Measurements from ENCODE around the gene TMEM219.

DNA sequence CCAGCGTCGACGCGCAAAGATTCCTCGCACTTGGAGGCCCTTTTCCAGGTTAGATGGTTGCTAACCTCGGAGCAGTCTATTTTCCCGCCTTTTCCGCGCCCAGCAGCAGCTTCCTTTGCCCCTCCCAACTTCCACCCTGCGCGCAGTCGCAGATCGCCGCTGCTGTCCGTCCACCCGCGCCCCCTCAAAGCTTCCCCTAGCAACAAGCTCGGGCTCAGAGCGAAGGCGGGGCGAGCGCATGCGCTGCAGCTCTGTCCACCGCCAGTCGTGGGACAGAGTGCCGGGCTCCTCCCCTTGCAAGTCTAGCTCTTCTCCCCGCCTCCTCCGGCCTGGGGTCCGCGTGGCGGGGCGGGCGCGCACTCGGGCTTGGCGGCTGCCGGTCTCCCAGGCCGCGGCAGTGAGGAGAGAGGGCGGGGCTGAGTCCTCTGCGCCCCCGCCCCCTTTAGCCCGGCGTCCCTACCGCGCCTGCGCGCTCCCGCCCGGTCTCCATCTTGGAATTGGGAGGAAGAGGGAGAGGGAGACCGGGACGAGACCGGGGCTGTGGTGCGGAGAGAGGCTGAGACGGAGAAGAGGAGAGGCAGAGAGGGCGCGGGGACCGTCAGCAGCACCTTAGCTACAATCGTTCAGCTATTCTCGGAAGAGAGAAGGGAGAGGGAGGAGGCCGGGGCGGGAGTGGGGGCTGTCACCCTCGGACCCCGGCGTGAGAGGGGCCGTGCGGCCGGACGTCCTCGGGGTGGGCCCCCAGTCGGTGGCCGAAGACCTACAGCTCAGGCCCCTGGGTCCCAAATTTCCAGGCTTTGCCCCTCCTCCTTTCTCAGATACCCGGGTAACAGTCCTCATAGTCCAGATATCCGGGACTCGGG lies 11.7 kb downstream of the TMEM219 start, which contains the start of gene TAOK2:
- TF ChIP-seq, protein P1, sequence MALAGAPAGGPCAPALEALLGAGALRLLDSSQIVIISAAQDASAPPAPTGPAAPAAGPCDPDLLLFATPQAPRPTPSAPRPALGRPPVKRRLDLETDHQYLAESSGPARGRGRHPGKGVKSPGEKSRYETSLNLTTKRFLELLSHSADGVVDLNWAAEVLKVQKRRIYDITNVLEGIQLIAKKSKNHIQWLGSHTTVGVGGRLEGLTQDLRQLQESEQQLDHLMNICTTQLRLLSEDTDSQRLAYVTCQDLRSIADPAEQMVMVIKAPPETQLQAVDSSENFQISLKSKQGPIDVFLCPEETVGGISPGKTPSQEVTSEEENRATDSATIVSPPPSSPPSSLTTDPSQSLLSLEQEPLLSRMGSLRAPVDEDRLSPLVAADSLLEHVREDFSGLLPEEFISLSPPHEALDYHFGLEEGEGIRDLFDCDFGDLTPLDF (CRISPR knock-in tag; IDR thresholded peaks at IDR 0.05), result 0 out of 2 replicates have a peak, but pooled peaks have one; percentile 52
- TF ChIP-seq NFYB (CRISPR knock-in tag; conservative IDR thresholded peaks at IDR 0.05; ENCODE audit: low read depth) (0 out of 2 replicates have a peak, but pooled peaks have one; percentile 4), GABPB1 (CRISPR knock-in tag; IDR thresholded peaks at IDR 0.05) (peak; percentile 61), RELA (CRISPR knock-in tag; IDR thresholded peaks at IDR 0.05; ENCODE audit: borderline replicate concordance) (0 out of 2 replicates have a peak, but pooled peaks have one; percentile 28), NR2C2 (CRISPR knock-in tag; IDR thresholded peaks at IDR 0.05) (0 out of 2 replicates have a peak, but pooled peaks have one; percentile 34), TP53 (CRISPR knock-in tag; IDR thresholded peaks at IDR 0.05) (peak; percentile 65; the same call in 1 of the 2 replicates), SMAD4 (CRISPR knock-in tag; IDR thresholded peaks at IDR 0.05) (no peak), ZNF219 (CRISPR knock-in tag; IDR thresholded peaks at IDR 0.05; ENCODE audit: borderline replicate concordance) (no peak), ELF4 (CRISPR knock-in tag; IDR thresholded peaks at IDR 0.05; ENCODE audit: low read depth) (0 out of 2 replicates have a peak, but pooled peaks have one; percentile 68)
- TF ChIP-seq, protein P2, sequence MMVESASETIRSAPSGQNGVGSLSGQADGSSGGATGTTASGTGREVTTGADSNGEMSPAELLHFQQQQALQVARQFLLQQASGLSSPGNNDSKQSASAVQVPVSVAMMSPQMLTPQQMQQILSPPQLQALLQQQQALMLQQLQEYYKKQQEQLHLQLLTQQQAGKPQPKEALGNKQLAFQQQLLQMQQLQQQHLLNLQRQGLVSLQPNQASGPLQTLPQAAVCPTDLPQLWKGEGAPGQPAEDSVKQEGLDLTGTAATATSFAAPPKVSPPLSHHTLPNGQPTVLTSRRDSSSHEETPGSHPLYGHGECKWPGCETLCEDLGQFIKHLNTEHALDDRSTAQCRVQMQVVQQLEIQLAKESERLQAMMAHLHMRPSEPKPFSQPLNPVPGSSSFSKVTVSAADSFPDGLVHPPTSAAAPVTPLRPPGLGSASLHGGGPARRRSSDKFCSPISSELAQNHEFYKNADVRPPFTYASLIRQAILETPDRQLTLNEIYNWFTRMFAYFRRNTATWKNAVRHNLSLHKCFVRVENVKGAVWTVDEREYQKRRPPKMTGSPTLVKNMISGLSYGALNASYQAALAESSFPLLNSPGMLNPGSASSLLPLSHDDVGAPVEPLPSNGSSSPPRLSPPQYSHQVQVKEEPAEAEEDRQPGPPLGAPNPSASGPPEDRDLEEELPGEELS (CRISPR knock-in tag; IDR thresholded peaks at IDR 0.05), result peak; percentile 81
- TF ChIP-seq, protein P3, sequence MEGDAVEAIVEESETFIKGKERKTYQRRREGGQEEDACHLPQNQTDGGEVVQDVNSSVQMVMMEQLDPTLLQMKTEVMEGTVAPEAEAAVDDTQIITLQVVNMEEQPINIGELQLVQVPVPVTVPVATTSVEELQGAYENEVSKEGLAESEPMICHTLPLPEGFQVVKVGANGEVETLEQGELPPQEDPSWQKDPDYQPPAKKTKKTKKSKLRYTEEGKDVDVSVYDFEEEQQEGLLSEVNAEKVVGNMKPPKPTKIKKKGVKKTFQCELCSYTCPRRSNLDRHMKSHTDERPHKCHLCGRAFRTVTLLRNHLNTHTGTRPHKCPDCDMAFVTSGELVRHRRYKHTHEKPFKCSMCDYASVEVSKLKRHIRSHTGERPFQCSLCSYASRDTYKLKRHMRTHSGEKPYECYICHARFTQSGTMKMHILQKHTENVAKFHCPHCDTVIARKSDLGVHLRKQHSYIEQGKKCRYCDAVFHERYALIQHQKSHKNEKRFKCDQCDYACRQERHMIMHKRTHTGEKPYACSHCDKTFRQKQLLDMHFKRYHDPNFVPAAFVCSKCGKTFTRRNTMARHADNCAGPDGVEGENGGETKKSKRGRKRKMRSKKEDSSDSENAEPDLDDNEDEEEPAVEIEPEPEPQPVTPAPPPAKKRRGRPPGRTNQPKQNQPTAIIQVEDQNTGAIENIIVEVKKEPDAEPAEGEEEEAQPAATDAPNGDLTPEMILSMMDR (IDR thresholded peaks at IDR 0.05), result no peak
- TF ChIP-seq, protein P4, sequence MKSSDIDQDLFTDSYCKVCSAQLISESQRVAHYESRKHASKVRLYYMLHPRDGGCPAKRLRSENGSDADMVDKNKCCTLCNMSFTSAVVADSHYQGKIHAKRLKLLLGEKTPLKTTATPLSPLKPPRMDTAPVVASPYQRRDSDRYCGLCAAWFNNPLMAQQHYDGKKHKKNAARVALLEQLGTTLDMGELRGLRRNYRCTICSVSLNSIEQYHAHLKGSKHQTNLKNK (CRISPR knock-in tag; IDR thresholded peaks at IDR 0.05), result 0 out of 2 replicates have a peak, but pooled peaks have one; percentile 57
- TF ChIP-seq, protein P5, sequence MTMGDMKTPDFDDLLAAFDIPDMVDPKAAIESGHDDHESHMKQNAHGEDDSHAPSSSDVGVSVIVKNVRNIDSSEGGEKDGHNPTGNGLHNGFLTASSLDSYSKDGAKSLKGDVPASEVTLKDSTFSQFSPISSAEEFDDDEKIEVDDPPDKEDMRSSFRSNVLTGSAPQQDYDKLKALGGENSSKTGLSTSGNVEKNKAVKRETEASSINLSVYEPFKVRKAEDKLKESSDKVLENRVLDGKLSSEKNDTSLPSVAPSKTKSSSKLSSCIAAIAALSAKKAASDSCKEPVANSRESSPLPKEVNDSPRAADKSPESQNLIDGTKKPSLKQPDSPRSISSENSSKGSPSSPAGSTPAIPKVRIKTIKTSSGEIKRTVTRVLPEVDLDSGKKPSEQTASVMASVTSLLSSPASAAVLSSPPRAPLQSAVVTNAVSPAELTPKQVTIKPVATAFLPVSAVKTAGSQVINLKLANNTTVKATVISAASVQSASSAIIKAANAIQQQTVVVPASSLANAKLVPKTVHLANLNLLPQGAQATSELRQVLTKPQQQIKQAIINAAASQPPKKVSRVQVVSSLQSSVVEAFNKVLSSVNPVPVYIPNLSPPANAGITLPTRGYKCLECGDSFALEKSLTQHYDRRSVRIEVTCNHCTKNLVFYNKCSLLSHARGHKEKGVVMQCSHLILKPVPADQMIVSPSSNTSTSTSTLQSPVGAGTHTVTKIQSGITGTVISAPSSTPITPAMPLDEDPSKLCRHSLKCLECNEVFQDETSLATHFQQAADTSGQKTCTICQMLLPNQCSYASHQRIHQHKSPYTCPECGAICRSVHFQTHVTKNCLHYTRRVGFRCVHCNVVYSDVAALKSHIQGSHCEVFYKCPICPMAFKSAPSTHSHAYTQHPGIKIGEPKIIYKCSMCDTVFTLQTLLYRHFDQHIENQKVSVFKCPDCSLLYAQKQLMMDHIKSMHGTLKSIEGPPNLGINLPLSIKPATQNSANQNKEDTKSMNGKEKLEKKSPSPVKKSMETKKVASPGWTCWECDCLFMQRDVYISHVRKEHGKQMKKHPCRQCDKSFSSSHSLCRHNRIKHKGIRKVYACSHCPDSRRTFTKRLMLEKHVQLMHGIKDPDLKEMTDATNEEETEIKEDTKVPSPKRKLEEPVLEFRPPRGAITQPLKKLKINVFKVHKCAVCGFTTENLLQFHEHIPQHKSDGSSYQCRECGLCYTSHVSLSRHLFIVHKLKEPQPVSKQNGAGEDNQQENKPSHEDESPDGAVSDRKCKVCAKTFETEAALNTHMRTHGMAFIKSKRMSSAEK (CRISPR knock-in tag; IDR thresholded peaks at IDR 0.05; ENCODE audit: borderline replicate concordance), result no peak
- TF ChIP-seq, protein P6, sequence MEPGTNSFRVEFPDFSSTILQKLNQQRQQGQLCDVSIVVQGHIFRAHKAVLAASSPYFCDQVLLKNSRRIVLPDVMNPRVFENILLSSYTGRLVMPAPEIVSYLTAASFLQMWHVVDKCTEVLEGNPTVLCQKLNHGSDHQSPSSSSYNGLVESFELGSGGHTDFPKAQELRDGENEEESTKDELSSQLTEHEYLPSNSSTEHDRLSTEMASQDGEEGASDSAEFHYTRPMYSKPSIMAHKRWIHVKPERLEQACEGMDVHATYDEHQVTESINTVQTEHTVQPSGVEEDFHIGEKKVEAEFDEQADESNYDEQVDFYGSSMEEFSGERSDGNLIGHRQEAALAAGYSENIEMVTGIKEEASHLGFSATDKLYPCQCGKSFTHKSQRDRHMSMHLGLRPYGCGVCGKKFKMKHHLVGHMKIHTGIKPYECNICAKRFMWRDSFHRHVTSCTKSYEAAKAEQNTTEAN (CRISPR knock-in tag; IDR thresholded peaks at IDR 0.05), result no peak
